Caco-2 (cell line): Measurements from ENCODE around the gene ILDR1. TPM values are rescaled to one million over a fixed set of nuclear protein-coding genes. Genes with fewer than 3 reads are reported as not detected.

Experiments used
- BruUV-seq: library from RNA; stranded (reverse); fragments of 400-500 nt; replicated peaks from 2 replicates; lab custom pipeline; 2021; lab: Mats Ljungman, UMichigan
- CTCF ChIA-PET: fragments of 300-600 bp; sonication (Branson Sonifier 250); formaldehyde crosslinking; loops from one replicate; lab custom pipeline; 2022; ENCODE audit warnings: antibody characterized with exemption; lab: Charles Lee
- POLR2A ChIA-PET: fragments of 300-600 bp; sonication (Branson Sonifier 250); formaldehyde crosslinking; loops from one replicate; lab custom pipeline; 2022; ENCODE audit warnings: antibody characterized with exemption; lab: Charles Lee
- DNase-seq, 2 experiments: peaks; one replicate each; pipeline versions ENCODE4 v3.0.0 to v3.0.0-alpha.2; 2020 to 2022
- H3K27me3 ChIP-seq: replicated peaks from 2 replicates; pipeline ENCODE4 v1.6.0; 2011; ENCODE audit warnings: low read length; ENCODE audit not compliant: control insufficient read depth, insufficient read depth
- H3K36me3 ChIP-seq: 2 replicates; pipeline ENCODE4 v1.5.1; 2011; ENCODE audit warnings: low read length; ENCODE audit not compliant: control insufficient read depth, insufficient read depth
- H3K4me1 ChIP-seq: fragments of 250-450 bp; sonication (Bioruptor Pico); 2 replicates; pipeline ENCODE4 v1.5.1; 2020; ENCODE audit warnings: mild to moderate bottlenecking
- H3K4me3 ChIP-seq: 2 replicates; pipeline ENCODE4 v1.5.1; 2011; ENCODE audit warnings: low read depth, mild to moderate bottlenecking, control low read depth, low read length
- H3K9me3 ChIP-seq: fragments of 250-450 bp; sonication (Bioruptor Pico); 2 replicates; pipeline ENCODE4 v1.5.1; 2020; ENCODE audit warnings: mild to moderate bottlenecking, moderate library complexity
- H3K27ac Mint-ChIP-seq: one replicate; pipeline ENCODE4 v1.8.0; 2022; ENCODE audit warnings: mixed read lengths; ENCODE audit not compliant: unreplicated experiment
- H3K27me3 Mint-ChIP-seq: one replicate; pipeline ENCODE4 v1.8.0; 2022; ENCODE audit warnings: mixed read lengths; ENCODE audit not compliant: insufficient read depth, unreplicated experiment
- H3K36me3 Mint-ChIP-seq: one replicate; pipeline ENCODE4 v1.8.0; 2022; ENCODE audit warnings: mild to moderate bottlenecking, mixed read lengths; ENCODE audit not compliant: insufficient read depth, unreplicated experiment
- H3K4me1 Mint-ChIP-seq: one replicate; pipeline ENCODE4 v1.8.0; 2022; ENCODE audit warnings: low read depth, mixed read lengths; ENCODE audit not compliant: unreplicated experiment
- H3K4me3 Mint-ChIP-seq: one replicate; pipeline ENCODE4 v1.8.0; 2022; ENCODE audit warnings: mild to moderate bottlenecking, moderate library complexity, mixed read lengths; ENCODE audit not compliant: unreplicated experiment
- H3K9me3 Mint-ChIP-seq: one replicate; pipeline ENCODE4 v1.8.0; 2022; ENCODE audit warnings: mixed read lengths; ENCODE audit not compliant: unreplicated experiment
- CTCF ChIP-seq, 2 experiments: fragments of 200-600 bp in 1 of 2; IDR thresholded peaks; 1 replicate in 1 of 2; 2 replicates in 1 of 2; pipeline versions ENCODE4 v1.5.1 to v1.8.0; 2011 to 2022; ENCODE audit warnings: antibody characterized with exemption in 1 of 2, control low read depth in 1 of 2, inconsistent platforms in 1 of 2, low read depth in 1 of 2, low read length in 1 of 2, mild to moderate bottlenecking in 1 of 2, moderate library complexity in 1 of 2; ENCODE audit not compliant: insufficient read depth in 1 of 2, severe bottlenecking in 1 of 2, unreplicated experiment in 1 of 2
- intact Hi-C: fragments of 100-400 bp; cut with micrococcal nuclease; formaldehyde crosslinking; loops from one replicate; pipeline ENCODE4 v1.10.0; 2022; ENCODE audit not compliant: unreplicated experiment
- total RNA-seq: library from RNA; stranded (reverse); gene quantifications from 2 replicates; pipeline ENCODE4 v1.2.3, GENCODE V29; 2022

The ILDR1 gene
- total RNA-seq, 1 experiment from 2014 or later = 0.25 TPM

- DNase-seq = no peak
- CTCF ChIA-PET = no interaction called here
- no peak for TF ChIP-seq CTCF (IDR thresholded peaks at IDR 0.05; ENCODE audit: insufficient read depth in 1 of 2, low read depth in 1 of 2, low read length in 1 of 2, severe bottlenecking in 1 of 2, unreplicated experiment in 1 of 2)
- Mint-ChIP-seq H3K27me3 (peaks cover 2% of the 10 kb centered on the region), H3K4me3 (no peak overlapping the region), H3K4me1 (no peaks in the 10 kb centered on the region), H3K9me3 (no peaks in the 10 kb centered on the region), H3K36me3 (no peaks in the 10 kb centered on the region), H3K27ac (no peak overlapping the region)
- Histone ChIP-seq H3K4me1 (no peaks in the 10 kb centered on the region), H3K4me3 (no peak overlapping the region), H3K27me3 (no peaks in the 10 kb centered on the region), H3K36me3 (no peaks in the 10 kb centered on the region), H3K9me3 (no peaks in the 10 kb centered on the region)
- POLR2A ChIA-PET = no interaction called here
- BruUV-seq = no TSS peak
- intact Hi-C loops = no loop called here
Measured at GRCh38 chr3:121961283-121961682, 60.8 kb downstream of the ILDR1 start.

- Mint-ChIP-seq H3K36me3 (no peaks in the 10 kb centered on the region), H3K4me1 (no peaks in the 10 kb centered on the region), H3K9me3 (no peaks in the 10 kb centered on the region), H3K27me3 (no peaks in the 10 kb centered on the region), H3K4me3 (no peak overlapping the region), H3K27ac (no peak overlapping the region)
- no peak for DNase-seq
- no peaks in the 10 kb centered on the region for H3K4me1 ChIP-seq
- no peak overlapping the region for H3K4me3 ChIP-seq
- intact Hi-C loops = no loop called here
- TF ChIP-seq CTCF (IDR thresholded peaks at IDR 0.05; ENCODE audit: insufficient read depth in 1 of 2, low read depth in 1 of 2, low read length in 1 of 2, severe bottlenecking in 1 of 2, unreplicated experiment in 1 of 2) = no peak
- H3K27me3 ChIP-seq = no peaks in the 10 kb centered on the region
- CTCF ChIA-PET = no interaction called here
- POLR2A ChIA-PET = no interaction called here
- H3K36me3 ChIP-seq = no peaks in the 10 kb centered on the region
- no peaks in the 10 kb centered on the region for H3K9me3 ChIP-seq
- BruUV-seq = no TSS peak
Measured at GRCh38 chr3:121958801-121959200, 63.2 kb downstream of the ILDR1 start.

- no TSS peak for BruUV-seq
- H3K36me3 ChIP-seq = no peaks in the 10 kb centered on the region
- Mint-ChIP-seq H3K27ac (no peak overlapping the region), H3K27me3 (no peaks in the 10 kb centered on the region), H3K4me3 (no peak overlapping the region), H3K4me1 (no peaks in the 10 kb centered on the region), H3K36me3 (no peaks in the 10 kb centered on the region), H3K9me3 (no peaks in the 10 kb centered on the region)
- no peaks in the 10 kb centered on the region for H3K27me3 ChIP-seq
- no peaks in the 10 kb centered on the region for H3K9me3 ChIP-seq
- no peak for DNase-seq
- ChIA-PET CTCF (no interaction called here), POLR2A (no interaction called here)
- H3K4me1 ChIP-seq = no peaks in the 10 kb centered on the region
- intact Hi-C loops = no loop called here
- no peak overlapping the region for H3K4me3 ChIP-seq
- TF ChIP-seq CTCF (IDR thresholded peaks at IDR 0.05; ENCODE audit: insufficient read depth in 1 of 2, low read depth in 1 of 2, low read length in 1 of 2, severe bottlenecking in 1 of 2, unreplicated experiment in 1 of 2) = no peak
Measured at GRCh38 chr3:121957674-121958415, 64.2 kb downstream of the ILDR1 start.
